Measurements from ENCODE around the gene TUBB8.
"Not testable (repeated sequence)": the region's sequence is repeated elsewhere in the genome, so short reads cannot be mapped to it uniquely, and the experiment has no call there.

DNA sequence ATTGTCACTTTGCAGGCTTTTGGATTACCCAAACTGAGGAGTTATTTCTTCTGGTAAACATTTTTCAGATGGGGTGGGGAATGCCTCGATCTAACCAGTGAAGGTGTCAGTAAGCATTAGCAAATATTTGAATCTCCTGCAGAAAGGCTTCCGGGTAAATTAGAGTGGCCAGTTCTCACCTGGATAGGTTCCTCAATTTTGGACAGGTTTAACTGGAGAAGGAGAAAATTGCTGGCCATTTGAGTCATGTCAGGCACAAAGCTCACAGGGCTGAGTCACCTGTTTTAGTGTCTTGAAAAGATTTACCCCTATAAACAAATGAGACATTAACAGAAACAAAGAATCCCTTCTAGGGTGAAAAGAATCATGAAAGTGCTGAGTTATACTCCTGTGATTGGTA lies 830 bp upstream of the TUBB8 start:
- TF ChIP-seq SP1, ZNF384 (IDR thresholded peaks at IDR 0.05): not testable (repeated sequence)
